Activated naive CD8-positive, alpha-beta T cell treated with anti-CD3 and anti-CD28 coated beads, Interleukin-2, amount 50 U/mL, for 24 hours (primary cell): Measurements from ENCODE around the gene SH3GL1.
"Not testable (repeated sequence)": the region's sequence is repeated elsewhere in the genome, so short reads cannot be mapped to it uniquely, and the experiment has no call there.

ENCODE experiments used
- ATAC-seq: fragments of 150-1000 bp; cut with Tn5 transposase; one replicate; pipeline ENCODE4 v1.10.0; 2021
- DNase-seq: peaks from one replicate; pipeline ENCODE4 v3.0.0; 2021
- H3K27ac Mint-ChIP-seq: one replicate; pipeline ENCODE4 v1.8.0; 2021; ENCODE audit warnings: mild to moderate bottlenecking, mixed read lengths
- H3K27me3 Mint-ChIP-seq: one replicate; pipeline ENCODE4 v1.8.0; 2021; ENCODE audit warnings: mixed read lengths
- H3K36me3 Mint-ChIP-seq: one replicate; pipeline ENCODE4 v1.8.0; 2021; ENCODE audit warnings: low read depth, mixed read lengths
- H3K4me1 Mint-ChIP-seq: one replicate; pipeline ENCODE4 v1.8.0; 2021; ENCODE audit warnings: mixed read lengths
- H3K4me3 Mint-ChIP-seq: one replicate; pipeline ENCODE4 v1.8.0; 2021; ENCODE audit warnings: mild to moderate bottlenecking, moderate library complexity, mixed read lengths
- H3K9me3 Mint-ChIP-seq: one replicate; pipeline ENCODE4 v1.8.0; 2021; ENCODE audit warnings: mixed read lengths

Gene SH3GL1

GRCh38 chr19:4360081-4360569 is 40.2 kb downstream of the SH3GL1 start:
- H3K9me3 Mint-ChIP-seq = no peaks in the 10 kb centered on the region
- ATAC-seq = no peak
- no peak for DNase-seq
- no peak overlapping the region for H3K4me3 Mint-ChIP-seq
- H3K4me1 Mint-ChIP-seq = no peaks in the 10 kb centered on the region
- H3K27me3 Mint-ChIP-seq = no peaks in the 10 kb centered on the region
- no peak overlapping the region for H3K27ac Mint-ChIP-seq
- peaks cover 5% of the 10 kb centered on the region for H3K36me3 Mint-ChIP-seq

DNA sequence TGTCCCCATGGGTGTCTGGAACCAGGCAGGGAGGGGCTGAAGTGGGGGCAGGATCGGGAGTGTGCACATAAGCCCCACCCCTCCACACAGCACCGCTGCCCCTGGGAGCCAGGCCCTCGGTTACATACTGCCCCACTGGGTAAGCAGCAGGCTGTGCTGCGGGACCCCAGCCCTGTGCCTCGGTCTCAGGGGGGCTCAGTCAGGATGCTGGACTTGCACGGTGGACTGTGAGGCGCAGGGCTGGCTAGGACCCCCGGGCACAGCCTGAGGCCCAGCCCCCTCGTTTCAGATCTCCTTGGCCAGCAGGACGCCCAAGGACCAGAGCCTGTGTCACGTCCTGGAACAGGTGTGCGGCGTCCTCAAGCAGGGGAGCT is 40.7 kb downstream of the SH3GL1 start:
- Mint-ChIP-seq H3K9me3 (no peaks in the 10 kb centered on the region), H3K36me3 (peaks cover 5% of the 10 kb centered on the region), H3K27ac (no peak overlapping the region), H3K4me3 (no peak overlapping the region), H3K4me1 (no peaks in the 10 kb centered on the region), H3K27me3 (no peaks in the 10 kb centered on the region)
- ATAC-seq (no peak), DNase-seq (no peak)

DNA sequence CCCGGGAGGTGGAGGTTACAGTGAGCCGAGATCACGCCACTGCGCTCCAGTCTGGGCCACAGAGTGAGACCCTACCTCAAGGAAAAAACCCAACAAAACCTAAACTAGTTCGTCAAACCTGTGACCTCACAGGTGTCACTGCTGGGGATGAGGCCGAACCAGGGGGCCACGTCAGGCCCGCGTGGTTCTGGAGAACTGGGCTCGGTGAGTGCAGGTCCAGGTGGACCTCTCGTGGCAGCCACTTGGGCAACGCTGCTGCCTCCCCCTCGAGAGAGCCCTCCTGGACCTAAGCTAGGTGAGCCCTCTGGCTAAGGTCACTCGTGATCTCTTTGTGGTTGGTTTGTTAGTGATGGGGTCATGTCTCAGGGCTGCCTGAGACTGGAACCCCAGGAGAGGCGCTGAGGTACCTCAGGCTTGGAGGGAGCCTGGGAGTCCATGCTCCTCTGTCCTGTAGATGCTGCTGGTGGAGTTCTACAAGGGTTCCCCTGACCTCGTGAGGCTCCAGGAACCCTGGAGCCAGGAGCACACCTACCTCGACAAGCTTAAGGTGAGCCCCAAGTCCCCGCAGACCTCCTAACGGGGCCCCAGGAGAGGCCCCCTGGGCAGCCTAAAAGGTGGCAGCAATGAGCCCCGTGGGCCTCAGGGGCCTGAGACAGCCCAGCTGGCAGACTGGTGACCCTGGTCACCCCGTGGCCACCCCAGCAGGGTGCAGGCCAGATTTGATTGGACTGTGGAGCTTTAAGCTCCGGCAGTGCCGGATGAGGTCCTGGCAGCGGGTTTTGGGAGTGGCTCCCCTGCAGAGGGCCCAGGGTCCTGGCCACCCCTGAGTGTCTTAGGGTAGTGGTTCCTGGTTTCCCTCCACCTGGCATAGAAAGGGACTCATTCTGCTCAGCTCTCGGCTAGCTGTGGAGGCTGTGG is 41.4 kb downstream of the SH3GL1 start:
- H3K9me3 Mint-ChIP-seq = no peaks in the 10 kb centered on the region
- no peak overlapping the region for H3K27ac Mint-ChIP-seq
- H3K4me1 Mint-ChIP-seq = no peaks in the 10 kb centered on the region
- H3K36me3 Mint-ChIP-seq = peaks cover 5% of the 10 kb centered on the region
- DNase-seq = no peak
- ATAC-seq = no peak
- H3K27me3 Mint-ChIP-seq = no peaks in the 10 kb centered on the region
- no peak overlapping the region for H3K4me3 Mint-ChIP-seq

GRCh38 chr19:4357921-4358326 is 42.4 kb downstream of the SH3GL1 start:
- peaks cover 3% of the 10 kb centered on the region for H3K36me3 Mint-ChIP-seq
- H3K4me3 Mint-ChIP-seq = no peak overlapping the region
- H3K27ac Mint-ChIP-seq = no peak overlapping the region

GRCh38 chr19:4357095-4357797 is 43.1 kb downstream of the SH3GL1 start:
- no peak overlapping the region for H3K4me3 Mint-ChIP-seq
- H3K27me3 Mint-ChIP-seq = no peaks in the 10 kb centered on the region
- peaks cover 3% of the 10 kb centered on the region for H3K36me3 Mint-ChIP-seq
- no peak for ATAC-seq
- DNase-seq = no peak
- no peak overlapping the region for H3K27ac Mint-ChIP-seq
- no peaks in the 10 kb centered on the region for H3K4me1 Mint-ChIP-seq
- H3K9me3 Mint-ChIP-seq = no peaks in the 10 kb centered on the region

More at GRCh38 chr19:4357921-4358326, 42.4 kb downstream of the SH3GL1 start:
- H3K4me1 Mint-ChIP-seq = no peaks in the 10 kb centered on the region
- H3K27me3 Mint-ChIP-seq = no peaks in the 10 kb centered on the region
- no peaks in the 10 kb centered on the region for H3K9me3 Mint-ChIP-seq
- ATAC-seq = no peak
- DNase-seq = no peak

DNA sequence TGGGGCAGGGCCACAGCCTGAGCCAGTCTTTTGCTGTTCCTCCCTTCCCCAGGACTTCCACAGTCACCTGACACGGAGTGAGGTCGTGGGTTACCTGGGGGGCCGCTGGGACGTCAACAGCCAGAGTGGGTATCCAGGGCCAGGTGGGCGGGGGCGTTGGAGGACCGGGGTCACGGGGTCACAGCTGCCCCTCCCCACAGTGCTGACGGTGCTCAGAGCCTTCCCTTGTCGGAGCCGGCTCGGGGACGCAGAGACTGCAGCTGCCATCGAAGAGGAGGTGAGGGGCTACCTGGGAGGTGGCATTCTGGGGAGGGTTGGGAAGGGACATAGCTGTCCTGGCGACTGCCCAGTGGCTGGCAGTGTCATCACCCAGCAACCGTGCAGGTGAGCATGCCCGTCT is 45.5 kb downstream of the SH3GL1 start:
- Mint-ChIP-seq H3K4me1 (no peaks in the 10 kb centered on the region), H3K4me3 (no peak overlapping the region), H3K27me3 (no peaks in the 10 kb centered on the region), H3K27ac (no peak overlapping the region), H3K36me3 (no peaks in the 10 kb centered on the region), H3K9me3 (no peaks in the 10 kb centered on the region)
- no peak for DNase-seq
- no peak for ATAC-seq

DNA sequence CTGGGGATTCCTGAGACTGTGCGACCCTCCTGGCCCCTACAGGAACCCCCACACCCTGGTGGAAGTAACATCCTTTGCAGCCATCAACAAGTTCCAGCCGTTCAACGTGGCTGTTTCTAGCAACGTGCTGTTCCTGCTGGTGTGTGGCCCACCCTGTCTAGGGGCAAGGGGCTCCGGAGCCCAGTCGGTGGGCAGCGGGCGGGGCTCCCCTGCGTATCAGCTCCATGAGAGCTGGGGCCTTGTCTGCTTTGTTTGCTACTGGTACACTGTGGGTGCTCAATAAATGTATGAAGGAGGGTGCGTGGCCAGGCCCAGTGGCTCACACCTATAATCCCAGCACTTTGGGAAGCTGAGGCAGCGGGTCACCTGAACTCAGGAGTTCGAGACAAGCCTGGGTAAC is 46.1 kb downstream of the SH3GL1 start:
- ATAC-seq (no peak), DNase-seq (no peak)
- H3K36me3 Mint-ChIP-seq = no peaks in the 10 kb centered on the region
- H3K4me1 Mint-ChIP-seq = no peaks in the 10 kb centered on the region
- H3K9me3 Mint-ChIP-seq = no peaks in the 10 kb centered on the region
- no peak overlapping the region for H3K27ac Mint-ChIP-seq
- H3K4me3 Mint-ChIP-seq = no peak overlapping the region
- H3K27me3 Mint-ChIP-seq = no peaks in the 10 kb centered on the region

DNA sequence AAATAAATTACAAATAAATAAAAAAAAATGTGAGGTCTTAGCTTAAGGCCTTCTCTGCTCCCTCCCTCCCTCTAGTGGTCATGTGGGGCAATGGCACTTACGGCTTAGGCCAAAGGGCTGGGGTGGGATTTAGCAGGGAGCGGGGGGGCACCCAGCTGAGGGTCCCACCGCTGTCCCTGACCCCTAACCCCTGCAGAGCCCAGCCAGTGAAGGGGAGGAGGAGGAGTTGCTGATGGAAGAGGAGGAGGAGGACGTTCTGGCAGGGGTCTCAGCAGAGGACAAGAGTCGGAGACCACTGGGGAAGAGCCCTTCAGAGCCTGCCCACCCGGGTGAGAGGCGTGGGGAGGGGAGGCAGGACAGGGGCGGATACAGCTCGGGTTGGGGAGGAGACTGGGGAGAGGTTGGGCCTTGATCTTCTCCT is 47.6 kb downstream of the SH3GL1 start:
- peaks cover 2% of the 10 kb centered on the region for H3K4me1 Mint-ChIP-seq
- ATAC-seq (peak; percentile 68), DNase-seq (peak; percentile 69)
- H3K36me3 Mint-ChIP-seq = peaks cover under 1% of the 10 kb centered on the region
- no peak overlapping the region for H3K27ac Mint-ChIP-seq
- no peak overlapping the region for H3K4me3 Mint-ChIP-seq
- H3K9me3 Mint-ChIP-seq = no peaks in the 10 kb centered on the region
- no peaks in the 10 kb centered on the region for H3K27me3 Mint-ChIP-seq

- DNase-seq = no peak
- H3K27ac Mint-ChIP-seq = no peak overlapping the region
- H3K27me3 Mint-ChIP-seq = no peaks in the 10 kb centered on the region
- H3K36me3 Mint-ChIP-seq = peaks cover 4% of the 10 kb centered on the region
- no peaks in the 10 kb centered on the region for H3K9me3 Mint-ChIP-seq
- H3K4me1 Mint-ChIP-seq = peaks cover 2% of the 10 kb centered on the region
- H3K4me3 Mint-ChIP-seq = no peak overlapping the region
- ATAC-seq = no peak
Observed at GRCh38 chr19:4350726-4351125, 49.6 kb downstream of the SH3GL1 start.

DNA sequence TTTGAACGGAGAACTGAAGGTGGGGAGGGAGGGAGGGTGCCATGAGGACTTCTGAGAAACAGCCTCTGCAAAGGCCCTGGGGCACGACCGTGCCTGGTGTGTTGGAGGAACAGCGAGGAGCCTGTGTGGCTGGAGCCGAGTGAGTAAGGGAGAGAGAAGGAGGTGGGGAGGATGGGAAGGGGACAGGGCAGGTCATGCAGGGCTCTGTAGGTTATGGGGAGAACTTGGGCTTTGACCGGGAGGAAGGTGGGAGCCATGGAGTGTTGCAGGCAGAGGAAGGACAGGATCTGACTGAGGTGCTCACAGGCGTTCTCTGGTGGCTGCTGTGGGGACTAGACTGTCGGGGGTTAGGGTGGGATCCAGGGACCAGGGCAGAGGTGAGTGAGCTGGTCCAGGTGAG is 50.2 kb downstream of the SH3GL1 start:
- H3K36me3 Mint-ChIP-seq = peaks cover 4% of the 10 kb centered on the region
- no peak overlapping the region for H3K27ac Mint-ChIP-seq
- no peaks in the 10 kb centered on the region for H3K9me3 Mint-ChIP-seq
- peaks cover 2% of the 10 kb centered on the region for H3K4me1 Mint-ChIP-seq
- no peak for DNase-seq
- H3K4me3 Mint-ChIP-seq = no peak overlapping the region
- ATAC-seq = no peak
- H3K27me3 Mint-ChIP-seq = no peaks in the 10 kb centered on the region

GRCh38 chr19:4349225-4349624 is 51.1 kb downstream of the SH3GL1 start:
- DNase-seq, H3K9me3 Mint-ChIP-seq, H3K4me3 Mint-ChIP-seq, H3K36me3 Mint-ChIP-seq, H3K27me3 Mint-ChIP-seq, H3K4me1 Mint-ChIP-seq, ATAC-seq, H3K27ac Mint-ChIP-seq: not testable (repeated sequence)

DNA sequence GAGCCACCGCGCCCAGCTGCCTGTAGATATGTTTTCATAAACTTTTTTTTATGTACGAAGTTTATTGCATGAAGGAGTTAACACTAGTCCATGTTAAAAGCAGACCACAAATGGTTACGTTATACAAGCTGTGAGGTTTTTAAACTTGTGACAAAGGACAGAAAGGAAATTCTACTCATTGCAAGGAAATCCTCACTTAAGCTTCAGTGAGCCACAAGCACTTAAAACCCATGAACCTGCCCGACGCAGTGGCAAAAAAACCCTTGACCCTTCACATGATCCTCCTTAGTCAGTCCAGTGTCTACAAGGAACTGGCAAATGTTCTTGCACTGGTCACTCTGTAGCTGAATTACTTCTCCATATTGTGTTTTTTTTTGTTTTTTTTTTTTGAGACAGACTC is 52.8 kb downstream of the SH3GL1 start:
- H3K4me1 Mint-ChIP-seq = peaks cover 12% of the 10 kb centered on the region

DNA sequence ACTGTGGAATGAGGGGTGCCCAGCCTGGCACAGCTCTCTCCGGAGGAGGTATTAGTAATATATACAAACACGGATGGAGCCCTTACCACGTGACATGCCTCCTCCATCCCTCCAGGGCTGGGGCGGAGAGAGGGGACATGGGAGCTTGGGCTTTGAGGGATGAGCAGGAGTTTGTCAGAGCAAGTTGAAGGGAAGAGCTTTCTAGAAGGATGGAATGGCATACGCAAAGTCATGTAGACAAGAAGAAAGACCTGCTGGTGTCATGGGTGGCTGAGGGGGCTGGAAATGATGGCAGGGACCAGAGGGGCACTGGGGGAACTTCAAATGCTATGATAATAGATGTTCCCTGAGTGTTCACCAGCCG is 54.3 kb downstream of the SH3GL1 start:
- Mint-ChIP-seq H3K27ac (no peak overlapping the region), H3K9me3 (no peaks in the 10 kb centered on the region), H3K4me1 (peaks cover 15% of the 10 kb centered on the region), H3K27me3 (peaks cover 2% of the 10 kb centered on the region), H3K36me3 (peaks cover 5% of the 10 kb centered on the region), H3K4me3 (no peak overlapping the region)
- ATAC-seq = no peak
- DNase-seq = no peak

More for the DNA sequence above, 52.8 kb downstream of the SH3GL1 start:
- ATAC-seq (no peak), DNase-seq (no peak)
- H3K27me3 Mint-ChIP-seq = peaks cover 2% of the 10 kb centered on the region
- H3K27ac Mint-ChIP-seq = no peak overlapping the region
- H3K4me3 Mint-ChIP-seq = no peak overlapping the region
- H3K9me3 Mint-ChIP-seq = no peaks in the 10 kb centered on the region
- H3K36me3 Mint-ChIP-seq = peaks cover 5% of the 10 kb centered on the region

DNA sequence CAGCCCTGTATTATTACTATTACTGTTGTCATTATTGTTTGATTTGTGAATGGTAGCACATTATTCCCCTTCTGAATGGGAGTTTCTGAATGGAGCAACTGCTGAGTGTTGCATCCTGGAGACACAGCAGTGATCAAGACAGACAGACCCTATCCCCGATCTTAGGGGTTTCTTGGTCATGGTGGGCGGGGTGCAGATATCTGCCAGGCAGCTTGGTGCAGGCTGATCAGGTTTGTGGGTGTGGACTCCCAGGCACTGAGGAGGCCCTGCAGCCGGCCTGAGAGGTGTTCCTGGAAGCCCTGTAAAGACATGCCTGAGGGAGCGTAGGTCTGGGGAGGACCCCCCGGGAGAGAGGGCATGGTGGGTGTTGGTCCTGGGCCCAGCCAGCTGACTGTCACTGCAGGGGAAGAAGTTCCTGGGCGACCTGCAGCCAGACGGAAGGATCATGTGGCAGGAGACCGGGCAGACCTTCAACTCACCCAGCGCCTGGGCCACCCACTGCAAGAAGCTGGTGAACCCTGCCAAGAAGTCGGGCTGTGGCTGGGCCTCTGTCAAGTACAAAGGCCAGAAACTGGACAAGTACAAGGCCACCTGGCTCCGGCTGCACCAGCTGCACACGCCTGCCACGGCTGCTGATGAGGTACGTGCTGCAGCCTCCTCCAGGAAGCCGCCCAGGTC is 54.9 kb downstream of the SH3GL1 start:
- peaks cover 5% of the 10 kb centered on the region for H3K36me3 Mint-ChIP-seq
- H3K4me1 Mint-ChIP-seq = peaks cover 15% of the 10 kb centered on the region
- no peaks in the 10 kb centered on the region for H3K9me3 Mint-ChIP-seq
- no peak for DNase-seq
- H3K27me3 Mint-ChIP-seq = peaks cover 2% of the 10 kb centered on the region
- no peak overlapping the region for H3K27ac Mint-ChIP-seq
- ATAC-seq = no peak
- peak overlapping the region; percentile 50 for H3K4me3 Mint-ChIP-seq
